Measurements from ENCODE around the gene KLHL6.

- TF ChIP-seq CTCF (IDR thresholded peaks at IDR 0.05; ENCODE audit: insufficient read depth, low read length) (no peak), POLR2AphosphoS5 (IDR thresholded peaks at IDR 0.05; ENCODE audit: low read depth) (no peak), GABPA (IDR thresholded peaks at IDR 0.05; ENCODE audit: low read depth) (no peak)
Measured at GRCh38 chr3:183527428-183528379, 27.8 kb downstream of the KLHL6 start.
